ENCODE results near the gene MAST4.

MAST4 gene

DNA sequence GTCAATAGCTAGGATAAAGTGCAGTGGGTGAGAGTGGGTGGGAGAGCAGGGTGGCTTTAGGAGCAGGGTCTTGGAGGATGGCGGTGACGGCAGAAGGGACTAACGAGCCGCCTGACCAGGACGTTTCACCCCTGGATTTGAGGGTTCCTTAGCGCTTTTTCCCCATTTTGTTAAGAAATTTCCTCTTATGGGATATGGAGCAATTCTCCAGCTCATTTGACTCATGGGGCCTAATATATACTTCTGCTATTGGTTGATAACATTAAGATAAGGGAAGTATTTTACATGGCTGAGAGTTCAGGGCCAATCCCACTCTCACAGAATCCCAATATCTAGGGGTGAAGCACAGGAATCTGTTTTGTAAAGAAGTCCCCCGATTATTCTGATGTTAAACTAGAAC is 582.8 kb downstream of the MAST4 start:
- H3K4me3 ChIP-seq (ENCODE audit: control insufficient read depth, low read depth, low read length), result no peak overlapping the region
- no peak for DNase-seq (ENCODE audit: low read depth)
- TF ChIP-seq, protein P1, sequence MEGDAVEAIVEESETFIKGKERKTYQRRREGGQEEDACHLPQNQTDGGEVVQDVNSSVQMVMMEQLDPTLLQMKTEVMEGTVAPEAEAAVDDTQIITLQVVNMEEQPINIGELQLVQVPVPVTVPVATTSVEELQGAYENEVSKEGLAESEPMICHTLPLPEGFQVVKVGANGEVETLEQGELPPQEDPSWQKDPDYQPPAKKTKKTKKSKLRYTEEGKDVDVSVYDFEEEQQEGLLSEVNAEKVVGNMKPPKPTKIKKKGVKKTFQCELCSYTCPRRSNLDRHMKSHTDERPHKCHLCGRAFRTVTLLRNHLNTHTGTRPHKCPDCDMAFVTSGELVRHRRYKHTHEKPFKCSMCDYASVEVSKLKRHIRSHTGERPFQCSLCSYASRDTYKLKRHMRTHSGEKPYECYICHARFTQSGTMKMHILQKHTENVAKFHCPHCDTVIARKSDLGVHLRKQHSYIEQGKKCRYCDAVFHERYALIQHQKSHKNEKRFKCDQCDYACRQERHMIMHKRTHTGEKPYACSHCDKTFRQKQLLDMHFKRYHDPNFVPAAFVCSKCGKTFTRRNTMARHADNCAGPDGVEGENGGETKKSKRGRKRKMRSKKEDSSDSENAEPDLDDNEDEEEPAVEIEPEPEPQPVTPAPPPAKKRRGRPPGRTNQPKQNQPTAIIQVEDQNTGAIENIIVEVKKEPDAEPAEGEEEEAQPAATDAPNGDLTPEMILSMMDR (conservative IDR thresholded peaks at IDR 0.05; ENCODE audit: control insufficient read depth, insufficient read depth, low read depth, low read length), result no peak

- TF ChIP-seq, protein P1 (conservative IDR thresholded peaks at IDR 0.05; ENCODE audit: control insufficient read depth, insufficient read depth, low read depth, low read length), result no peak
- no peak overlapping the region for H3K4me3 ChIP-seq (ENCODE audit: control insufficient read depth, low read depth, low read length)
- no peak for DNase-seq (ENCODE audit: low read depth)
Measured at GRCh38 chr5:67179697-67180361, 583.6 kb downstream of the MAST4 start.

GRCh38 chr5:67181648-67182221 is 585.5 kb downstream of the MAST4 start:
- DNase-seq (ENCODE audit: low read depth), result no peak
- H3K4me3 ChIP-seq (ENCODE audit: control insufficient read depth, low read depth, low read length), result no peak overlapping the region
- TF ChIP-seq, protein P1 (conservative IDR thresholded peaks at IDR 0.05; ENCODE audit: control insufficient read depth, insufficient read depth, low read depth, low read length), result no peak

DNA sequence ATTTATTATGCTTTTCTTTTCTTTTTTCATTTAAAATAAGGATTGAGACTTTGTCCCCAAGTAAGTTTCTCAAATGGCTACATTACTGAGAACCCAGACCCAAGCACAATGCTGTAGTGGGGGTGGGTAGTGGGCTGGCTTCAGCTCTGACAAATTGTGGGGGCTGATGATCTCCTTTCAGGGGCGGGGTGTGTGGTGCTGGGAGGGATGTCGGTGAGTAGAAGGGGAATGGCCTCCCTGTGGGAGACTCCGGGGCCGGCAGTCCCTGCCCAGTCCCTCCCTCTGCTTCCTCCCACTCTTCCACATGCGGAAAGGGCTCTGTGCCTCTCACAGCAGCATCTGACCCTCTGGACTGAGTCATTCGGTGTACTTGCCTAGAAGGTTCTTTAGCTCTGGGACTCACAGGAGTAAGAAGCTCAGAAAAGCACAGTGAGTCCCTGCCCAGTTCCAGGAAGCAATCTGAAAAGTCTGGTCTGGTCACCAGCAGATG is 586.2 kb downstream of the MAST4 start:
- TF ChIP-seq, protein P1 (conservative IDR thresholded peaks at IDR 0.05; ENCODE audit: control insufficient read depth, insufficient read depth, low read depth, low read length), result no peak
- peak; percentile 90 for DNase-seq (ENCODE audit: low read depth)
- H3K4me3 ChIP-seq (ENCODE audit: control insufficient read depth, low read depth, low read length), result no peak overlapping the region

- H3K4me3 ChIP-seq (ENCODE audit: control insufficient read depth, low read depth, low read length), result no peak overlapping the region
- DNase-seq (ENCODE audit: low read depth), result no peak
- TF ChIP-seq, protein P1 (conservative IDR thresholded peaks at IDR 0.05; ENCODE audit: control insufficient read depth, insufficient read depth, low read depth, low read length), result no peak
Measured at GRCh38 chr5:67183859-67184258, 587.7 kb downstream of the MAST4 start.

DNA sequence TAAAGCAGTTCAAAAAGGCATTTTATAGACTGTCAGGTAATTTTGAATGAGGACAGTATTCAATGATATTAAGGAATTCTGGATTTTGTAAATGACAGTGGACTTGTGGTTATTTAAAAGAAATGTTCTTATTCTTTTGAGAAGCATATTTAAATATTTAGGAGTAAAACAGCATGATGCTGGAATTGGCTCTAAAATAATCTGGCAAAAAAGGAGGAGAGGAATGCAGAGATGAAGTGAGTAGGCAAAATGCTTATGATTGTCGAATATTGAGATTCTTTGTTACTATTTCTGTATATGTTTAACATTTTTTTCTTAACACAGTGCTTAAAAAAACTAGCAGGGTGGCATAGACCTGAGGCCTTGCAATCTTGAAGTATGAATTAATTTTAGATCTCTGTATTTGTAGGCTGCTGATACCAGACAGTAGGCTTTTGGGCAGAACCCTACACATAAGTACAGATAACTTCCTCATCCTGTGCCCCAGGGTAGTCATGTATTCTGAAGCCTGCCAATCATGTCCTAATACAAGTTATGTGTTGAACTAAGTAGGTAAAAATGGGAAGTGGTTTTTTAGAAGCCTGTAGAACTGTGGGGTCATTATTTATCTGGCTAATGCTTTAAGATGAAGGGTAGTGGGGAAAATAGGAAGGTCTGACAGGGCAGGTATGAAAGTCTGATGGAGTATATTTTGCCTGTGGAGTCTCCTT is 591.0 kb downstream of the MAST4 start:
- no peak for DNase-seq (ENCODE audit: low read depth)
- no peak overlapping the region for H3K4me3 ChIP-seq (ENCODE audit: control insufficient read depth, low read depth, low read length)
- TF ChIP-seq, protein P1 (conservative IDR thresholded peaks at IDR 0.05; ENCODE audit: control insufficient read depth, insufficient read depth, low read depth, low read length), result no peak
